PC-9 (cell line): ENCODE results near the gene MEIS2. TPM values are rescaled to one million over a fixed set of nuclear protein-coding genes. Genes with fewer than 3 reads are reported as not detected.
A peak's percentile ranks its signal among the peaks of the same experiment; 100 is the strongest.

Source experiments
- BruUV-seq: library from RNA; stranded (reverse); fragments of 400-500 nt; replicated peaks from 2 replicates; lab custom pipeline; 2021; lab: Mats Ljungman, UMichigan
- CTCF ChIA-PET: fragments of 300-600 bp; sonication (Branson Sonifier 250); formaldehyde crosslinking; loops from one replicate; lab custom pipeline; 2022; ENCODE audit warnings: antibody characterized with exemption; lab: Charles Lee
- POLR2A ChIA-PET: fragments of 300-600 bp; sonication (Branson Sonifier 250); formaldehyde crosslinking; loops from one replicate; lab custom pipeline; 2022; ENCODE audit warnings: antibody characterized with exemption; ENCODE audit not compliant: unreplicated experiment; lab: Charles Lee
- DNase-seq, 2 experiments: peaks; one replicate each; pipeline versions ENCODE4 v3.0.0 to v3.0.0-alpha.2; 2015 to 2022; ENCODE audit warnings: mixed read lengths in 1 of 2
- H2AFZ ChIP-seq: fragments of 200-600 bp; sonication (generic); 2 replicates; pipeline ENCODE4 v1.8.1; 2017; ENCODE audit warnings: antibody characterized with exemption
- H3F3A ChIP-seq: fragments of 200-600 bp; sonication (generic); 2 replicates; pipeline ENCODE4 v1.8.1; 2017; ENCODE audit warnings: antibody characterized with exemption, mild to moderate bottlenecking, low read depth; ENCODE audit not compliant: insufficient read depth
- H3K27ac ChIP-seq: fragments of 200-600 bp; sonication (generic); 2 replicates; pipeline ENCODE4 v1.6.1; 2016; ENCODE audit warnings: mixed run types
- H3K27me3 ChIP-seq: fragments of 200-600 bp; sonication (generic); 2 replicates; pipeline ENCODE4 v1.6.1; 2016; ENCODE audit warnings: low read depth, mixed run types; ENCODE audit not compliant: insufficient read depth
- H3K36me3 ChIP-seq: fragments of 200-600 bp; sonication (generic); 2 replicates; pipeline ENCODE4 v1.6.1; 2016; ENCODE audit warnings: low read depth, mixed run types
- H3K4me1 ChIP-seq: fragments of 200-600 bp; sonication (generic); replicated peaks from 2 replicates; pipeline ENCODE4 v1.6.1; 2016; ENCODE audit warnings: mixed run types; ENCODE audit not compliant: insufficient read depth
- H3K4me2 ChIP-seq: fragments of 200-600 bp; sonication (generic); 2 replicates; pipeline ENCODE4 v1.6.1; 2017; ENCODE audit warnings: mixed run types
- H3K4me3 ChIP-seq: fragments of 200-600 bp; sonication (generic); 2 replicates; pipeline ENCODE4 v1.6.1; 2016; ENCODE audit warnings: mixed run types
- H3K79me2 ChIP-seq: fragments of 200-600 bp; sonication (generic); 2 replicates; pipeline ENCODE4 v1.6.1; 2017; ENCODE audit warnings: low read depth, mixed run types
- H3K9me2 ChIP-seq: fragments of 200-600 bp; sonication (generic); 2 replicates; pipeline ENCODE4 v1.8.1; 2017; ENCODE audit warnings: mild to moderate bottlenecking; ENCODE audit not compliant: insufficient read depth
- H3K9me3 ChIP-seq: fragments of 200-600 bp; sonication (generic); 2 replicates; pipeline ENCODE4 v1.8.1; 2016; ENCODE audit warnings: low read depth; ENCODE audit not compliant: insufficient read depth
- H4K20me1 ChIP-seq: fragments of 200-600 bp; sonication (generic); 2 replicates; pipeline ENCODE4 v1.8.1; 2017; ENCODE audit not compliant: insufficient read depth
- EZH2 ChIP-seq: fragments of 200-600 bp; sonication (generic); IDR thresholded peaks from 2 replicates; pipeline ENCODE4 v1.8.0; 2017; ENCODE audit warnings: antibody characterized with exemption, low read depth
- intact Hi-C: fragments of 100-400 bp; cut with micrococcal nuclease; formaldehyde crosslinking; loops from one replicate; pipeline ENCODE4 v1.10.0; 2022; ENCODE audit not compliant: unreplicated experiment
- total RNA-seq: library from RNA; stranded (reverse); gene quantifications from 2 replicates; pipeline ENCODE4 v1.2.3, GENCODE V29; 2021
- TF ChIP-seq, protein P1 (sequence below): fragments of 200-600 bp; sonication (generic); conservative IDR thresholded peaks from 2 replicates; pipeline ENCODE4 v1.6.1; 2017; ENCODE audit warnings: mixed run types, antibody characterized with exemption, mild to moderate bottlenecking, moderate library complexity

Gene MEIS2
- total RNA-seq, 1 experiment from 2014 or later, result 29.1 TPM

GRCh38 chr15:36882487-36883131, 217.7 kb downstream of the MEIS2 start:
- intact Hi-C loops, result loop anchor here (1.0 to 5.0 kb wide), 4 partner anchors 251 to 1186 kb away; no protein-coding TSS in a partner anchor
- no peaks in the 10 kb centered on the region for H3K9me2 ChIP-seq
- no peak overlapping the region for H3K4me2 ChIP-seq
- DNase-seq, result peak in 1 of 2 experiments; percentile 38
- no peaks in the 10 kb centered on the region for H3K4me1 ChIP-seq
- no peaks in the 10 kb centered on the region for H3F3A ChIP-seq
- no peak overlapping the region for H3K4me3 ChIP-seq
- no TSS peak for BruUV-seq
- H3K36me3 ChIP-seq, result no peaks in the 10 kb centered on the region
- H2AFZ ChIP-seq, result no peak overlapping the region
- TF ChIP-seq, protein P1, sequence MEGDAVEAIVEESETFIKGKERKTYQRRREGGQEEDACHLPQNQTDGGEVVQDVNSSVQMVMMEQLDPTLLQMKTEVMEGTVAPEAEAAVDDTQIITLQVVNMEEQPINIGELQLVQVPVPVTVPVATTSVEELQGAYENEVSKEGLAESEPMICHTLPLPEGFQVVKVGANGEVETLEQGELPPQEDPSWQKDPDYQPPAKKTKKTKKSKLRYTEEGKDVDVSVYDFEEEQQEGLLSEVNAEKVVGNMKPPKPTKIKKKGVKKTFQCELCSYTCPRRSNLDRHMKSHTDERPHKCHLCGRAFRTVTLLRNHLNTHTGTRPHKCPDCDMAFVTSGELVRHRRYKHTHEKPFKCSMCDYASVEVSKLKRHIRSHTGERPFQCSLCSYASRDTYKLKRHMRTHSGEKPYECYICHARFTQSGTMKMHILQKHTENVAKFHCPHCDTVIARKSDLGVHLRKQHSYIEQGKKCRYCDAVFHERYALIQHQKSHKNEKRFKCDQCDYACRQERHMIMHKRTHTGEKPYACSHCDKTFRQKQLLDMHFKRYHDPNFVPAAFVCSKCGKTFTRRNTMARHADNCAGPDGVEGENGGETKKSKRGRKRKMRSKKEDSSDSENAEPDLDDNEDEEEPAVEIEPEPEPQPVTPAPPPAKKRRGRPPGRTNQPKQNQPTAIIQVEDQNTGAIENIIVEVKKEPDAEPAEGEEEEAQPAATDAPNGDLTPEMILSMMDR, result no peak
- TF ChIP-seq EZH2, result no peak
- H3K79me2 ChIP-seq, result no peaks in the 10 kb centered on the region
- H3K27me3 ChIP-seq, result no peaks in the 10 kb centered on the region
- H3K9me3 ChIP-seq, result no peaks in the 10 kb centered on the region
- H4K20me1 ChIP-seq, result no peaks in the 10 kb centered on the region
- ChIA-PET POLR2A (interaction anchor here (0.6 kb wide), 1 partner anchor 342 kb away, joined by 3 read pairs; no protein-coding TSS in a partner anchor), CTCF (interaction anchor here (0.6 to 1.0 kb wide), 6 partner anchors 11 to 1677 kb away, joined by 3 to 15 read pairs (median 4); no protein-coding TSS in a partner anchor)
- no peak overlapping the region for H3K27ac ChIP-seq

- no peaks in the 10 kb centered on the region for H3K9me2 ChIP-seq
- no peaks in the 10 kb centered on the region for H3K36me3 ChIP-seq
- H4K20me1 ChIP-seq, result no peaks in the 10 kb centered on the region
- no peaks in the 10 kb centered on the region for H3K4me1 ChIP-seq
- CTCF ChIA-PET, result no interaction called here
- no peaks in the 10 kb centered on the region for H3F3A ChIP-seq
- BruUV-seq, result no TSS peak
- H3K27me3 ChIP-seq, result no peaks in the 10 kb centered on the region
- H3K4me3 ChIP-seq, result no peak overlapping the region
- H3K79me2 ChIP-seq, result no peaks in the 10 kb centered on the region
- no peak for DNase-seq
- intact Hi-C loops, result loop anchor here (2.0 to 5.0 kb wide), 2 partner anchors 995 to 1185 kb away; no protein-coding TSS in a partner anchor
- H3K27ac ChIP-seq, result no peak overlapping the region
- no peak overlapping the region for H3K4me2 ChIP-seq
- no peak overlapping the region for H2AFZ ChIP-seq
- POLR2A ChIA-PET, result no interaction called here
- no peaks in the 10 kb centered on the region for H3K9me3 ChIP-seq
- TF ChIP-seq, protein P1, result no peak
- no peak for TF ChIP-seq EZH2
Observed at GRCh38 chr15:36882056-36882455, 218.3 kb downstream of the MEIS2 start.

GRCh38 chr15:36881516-36881915, 218.8 kb downstream of the MEIS2 start:
- no peak for TF ChIP-seq EZH2
- TF ChIP-seq, protein P1, result no peak
- Histone ChIP-seq H3K27me3 (no peaks in the 10 kb centered on the region), H3K4me3 (no peak overlapping the region), H3K79me2 (no peaks in the 10 kb centered on the region), H3K36me3 (no peaks in the 10 kb centered on the region), H2AFZ (no peak overlapping the region), H3K9me2 (no peaks in the 10 kb centered on the region), H3K4me2 (no peak overlapping the region), H3K4me1 (no peaks in the 10 kb centered on the region), H3F3A (no peaks in the 10 kb centered on the region), H3K27ac (no peak overlapping the region), H3K9me3 (no peaks in the 10 kb centered on the region), H4K20me1 (no peaks in the 10 kb centered on the region)
- intact Hi-C loops, result loop anchor here (5.0 kb wide), 1 partner anchor 996 kb away; no protein-coding TSS in a partner anchor
- ChIA-PET POLR2A (no interaction called here), CTCF (no interaction called here)
- no TSS peak for BruUV-seq
- no peak for DNase-seq
